GM20431 (cell line): ENCODE results near the gene OSCAR.

Source experiments
- in situ Hi-C: fragments of 300-500 bp; cut with MseI, MboI; formaldehyde crosslinking; loops from one replicate; pipeline ENCODE4 v1.15.0; 2020; ENCODE audit warnings: low sequenced_read_pairs; ENCODE audit not compliant: unreplicated experiment

OSCAR gene, protein sequence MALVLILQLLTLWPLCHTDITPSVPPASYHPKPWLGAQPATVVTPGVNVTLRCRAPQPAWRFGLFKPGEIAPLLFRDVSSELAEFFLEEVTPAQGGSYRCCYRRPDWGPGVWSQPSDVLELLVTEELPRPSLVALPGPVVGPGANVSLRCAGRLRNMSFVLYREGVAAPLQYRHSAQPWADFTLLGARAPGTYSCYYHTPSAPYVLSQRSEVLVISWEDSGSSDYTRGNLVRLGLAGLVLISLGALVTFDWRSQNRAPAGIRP

GRCh38 chr19:54100561-54100960 lies at the start of gene OSCAR:
TSS of gene OSCAR (minus strand) at chr19:54100803. CDS start at chr19:54100792, 11 bp downstream.
- in situ Hi-C loops, result no loop called here

DNA sequence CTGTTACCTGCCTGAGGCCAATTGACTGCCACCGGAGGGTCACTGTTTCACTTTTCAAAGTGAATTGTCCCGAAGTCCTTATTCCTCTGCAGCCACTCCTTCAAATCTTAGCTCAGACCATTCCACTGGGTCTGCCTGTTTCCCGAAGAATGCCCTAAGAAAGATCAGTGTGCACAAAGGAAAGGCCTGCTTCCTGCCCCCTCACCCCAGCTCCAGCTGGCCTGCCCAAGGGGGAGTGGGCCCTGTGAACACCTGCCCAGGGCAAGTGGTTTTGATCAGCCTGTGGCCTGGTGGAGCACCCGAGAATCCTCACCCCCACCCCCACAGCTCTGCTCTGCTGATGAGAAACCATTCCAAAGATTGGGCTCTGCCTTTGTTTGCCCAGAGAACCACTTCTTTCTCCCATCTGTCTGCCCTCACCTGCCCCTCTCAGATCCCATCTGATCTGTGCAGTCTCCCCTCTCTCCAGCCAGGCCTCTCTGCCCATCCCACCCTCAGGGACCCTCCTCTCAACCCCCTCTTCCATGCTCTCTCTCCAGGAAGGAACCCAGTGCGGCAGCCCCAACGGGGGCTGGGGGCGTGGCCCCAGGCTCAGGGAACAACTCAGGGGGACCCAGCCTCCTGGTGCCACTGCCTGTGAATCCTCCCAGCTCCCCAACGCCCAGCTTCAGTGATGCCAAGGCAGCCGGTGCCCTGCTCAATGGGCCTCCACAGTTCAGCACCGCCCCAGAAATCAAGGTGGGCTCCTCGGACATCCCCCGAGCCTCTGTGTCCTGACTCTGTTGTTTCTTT lies 48.6 kb upstream of the OSCAR start:
- in situ Hi-C loops, result no loop called here

- in situ Hi-C loops, result no loop called here
Measured at GRCh38 chr19:54148158-54148557, 47.6 kb upstream of the OSCAR start.

- in situ Hi-C loops, result no loop called here
Measured at GRCh38 chr19:54147676-54148075, 47.1 kb upstream of the OSCAR start.

DNA sequence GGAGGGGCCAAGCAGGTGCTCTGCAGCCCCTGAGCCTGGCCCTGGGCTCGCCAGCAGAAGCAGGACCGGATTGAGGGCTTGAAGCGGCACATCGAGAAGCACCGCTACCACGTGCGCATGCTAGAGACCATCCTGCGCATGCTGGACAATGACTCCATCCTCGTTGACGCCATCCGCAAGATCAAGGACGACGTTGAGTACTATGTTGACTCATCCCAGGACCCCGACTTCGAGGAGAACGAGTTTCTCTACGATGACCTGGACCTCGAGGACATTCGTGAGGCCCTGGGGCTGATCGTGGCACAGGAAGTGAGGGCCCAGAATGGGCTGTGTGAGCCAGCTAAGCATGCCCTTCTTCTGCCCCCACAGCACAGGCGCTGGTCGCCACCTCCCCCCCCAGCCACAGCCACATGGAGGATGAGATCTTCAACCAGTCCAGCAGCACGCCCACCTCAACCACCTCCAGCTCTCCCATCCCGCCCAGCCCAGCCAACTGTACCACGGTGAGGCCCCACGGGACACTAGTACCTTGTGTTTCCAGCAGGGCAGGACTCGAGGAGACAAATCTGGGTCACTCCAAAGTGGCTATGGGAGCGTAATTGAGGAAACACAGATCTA lies 45.0 kb upstream of the OSCAR start:
- in situ Hi-C loops, result no loop called here

GRCh38 chr19:54142166-54142780 lies 41.7 kb upstream of the OSCAR start:
- in situ Hi-C loops, result no loop called here

- in situ Hi-C loops, result no loop called here
Measured at GRCh38 chr19:54141356-54141755, 40.8 kb upstream of the OSCAR start.

GRCh38 chr19:54138489-54139256 lies 38.1 kb upstream of the OSCAR start:
- in situ Hi-C loops, result no loop called here

- in situ Hi-C loops, result no loop called here
Measured at GRCh38 chr19:54137699-54138488, 37.3 kb upstream of the OSCAR start, which contains the start of gene CNOT3. TSS of gene CNOT3 (plus strand) at chr19:54137762. CDS start at chr19:54142979, 5,217 bp downstream.

GRCh38 chr19:54136864-54137698 lies 36.5 kb upstream of the OSCAR start:
- in situ Hi-C loops, result no loop called here

DNA sequence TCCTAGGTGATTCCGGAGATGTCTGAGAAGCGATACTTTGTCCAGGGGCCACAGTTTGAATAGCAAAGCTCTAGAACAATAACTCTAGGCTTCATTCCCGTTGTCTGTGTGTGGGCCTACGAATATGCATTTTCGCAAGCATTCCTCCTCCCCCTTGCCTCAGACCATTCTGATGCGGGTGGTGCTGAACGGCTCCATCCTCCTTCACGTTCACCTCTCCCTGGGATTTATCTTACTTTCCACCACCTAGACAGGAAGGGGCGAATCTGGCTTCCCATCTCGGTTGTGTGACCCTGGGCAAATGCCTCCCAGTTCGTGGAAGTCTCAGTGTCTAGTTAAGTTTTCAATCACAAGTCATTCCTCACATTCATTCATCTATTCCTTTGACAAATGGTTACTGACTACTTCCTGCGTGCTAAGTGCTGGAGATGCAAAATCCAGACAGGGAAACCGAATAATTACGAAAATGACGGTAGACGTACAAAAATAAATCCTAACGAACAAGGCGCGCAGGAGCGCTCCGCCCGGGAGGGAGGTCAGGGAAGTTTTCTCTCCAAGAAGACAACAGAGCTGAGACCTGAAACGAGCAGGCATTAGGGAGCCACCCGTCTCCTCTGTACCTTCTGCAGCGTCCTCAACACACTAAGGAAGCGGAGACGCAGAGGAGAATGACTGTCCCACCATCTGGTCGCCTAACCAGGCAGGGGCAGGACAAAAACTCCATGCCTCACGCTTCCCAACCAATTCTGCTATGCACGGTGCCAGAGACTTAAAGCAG lies 35.7 kb upstream of the OSCAR start:
- in situ Hi-C loops, result no loop called here

DNA sequence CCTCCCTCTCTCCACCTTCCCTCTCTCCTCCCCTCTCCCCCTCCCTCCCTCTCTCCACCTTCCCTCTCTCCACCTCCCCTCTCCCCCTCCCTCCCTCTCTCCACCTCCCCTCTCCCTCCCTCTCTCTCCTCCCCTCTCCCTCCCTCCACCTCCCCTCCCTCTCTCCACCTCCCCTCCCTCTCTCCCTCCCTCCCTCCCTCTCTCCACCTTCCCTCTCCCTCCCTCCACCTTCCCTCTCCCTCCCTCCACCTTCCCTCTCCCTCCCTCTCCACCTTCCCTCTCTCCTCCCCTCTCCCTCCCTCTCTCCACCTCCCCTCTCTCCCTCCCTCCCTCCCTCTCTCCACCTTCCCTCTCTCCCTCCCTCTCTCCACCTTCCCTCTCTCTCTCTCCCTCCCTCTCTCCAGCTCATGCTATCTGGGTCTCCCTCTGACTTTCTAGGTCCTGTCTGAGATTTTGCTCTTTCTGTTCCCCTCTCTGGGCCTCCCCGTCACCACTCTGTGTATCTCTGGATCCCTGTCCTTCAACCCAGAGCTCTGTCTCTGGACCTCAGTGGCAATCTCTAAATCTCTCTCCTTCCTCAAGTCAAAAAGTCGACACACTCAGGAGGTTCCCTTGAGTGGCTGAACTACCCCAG lies 33.5 kb upstream of the OSCAR start:
- in situ Hi-C loops, result no loop called here

DNA sequence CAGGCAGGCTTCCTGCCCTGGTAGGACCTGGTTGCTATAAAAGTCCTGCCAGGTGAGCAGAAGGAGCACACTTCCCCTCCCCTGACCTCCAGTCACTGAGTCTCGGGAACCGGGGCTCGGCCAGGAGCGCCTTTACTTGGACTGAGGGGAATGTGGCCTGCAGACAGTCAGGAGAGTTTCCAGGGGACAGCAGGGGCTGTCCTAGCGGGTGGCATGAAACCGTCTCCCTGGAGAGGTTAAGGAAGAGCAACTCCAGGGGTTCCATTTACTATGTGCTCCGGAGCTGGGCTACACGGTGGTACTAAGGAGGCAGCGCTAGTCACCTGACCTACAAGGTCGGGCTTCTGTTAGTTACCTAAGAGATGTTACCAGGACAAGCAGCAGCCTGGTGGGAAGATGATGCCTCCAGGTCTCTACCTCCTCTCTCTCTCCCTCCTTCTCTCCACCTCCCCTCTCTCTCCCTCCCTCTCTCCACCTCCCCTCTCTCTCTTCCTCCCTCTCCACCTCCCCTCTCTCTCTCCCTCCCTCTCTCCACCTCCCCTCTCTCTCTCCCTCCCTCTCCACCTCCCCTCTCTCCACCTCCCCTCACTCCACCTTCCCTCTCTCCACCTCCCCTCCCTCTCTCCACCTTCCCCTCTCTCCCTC lies 32.8 kb upstream of the OSCAR start:
- in situ Hi-C loops, result no loop called here

DNA sequence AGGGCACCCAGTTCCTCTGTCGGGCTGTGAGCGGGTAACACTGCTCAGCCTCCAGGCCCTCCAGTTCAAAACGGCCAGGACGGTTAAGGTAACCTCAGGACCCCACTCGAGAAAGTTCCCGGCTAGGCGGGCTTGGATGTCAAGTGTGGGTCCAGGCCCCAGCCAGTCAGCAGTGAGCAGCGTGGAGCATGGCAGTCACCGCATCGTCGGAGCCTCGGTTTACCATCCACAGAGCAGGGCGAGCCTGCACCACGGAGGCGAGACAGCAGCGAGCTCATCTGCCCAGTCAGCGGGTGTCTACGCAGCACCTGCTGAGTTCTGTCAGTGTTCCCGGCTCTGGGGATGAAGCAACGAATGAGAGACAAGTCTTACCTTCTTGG lies 29.0 kb upstream of the OSCAR start:
- in situ Hi-C loops, result no loop called here

GRCh38 chr19:54128796-54129616 lies 28.4 kb upstream of the OSCAR start:
- in situ Hi-C loops, result no loop called here

DNA sequence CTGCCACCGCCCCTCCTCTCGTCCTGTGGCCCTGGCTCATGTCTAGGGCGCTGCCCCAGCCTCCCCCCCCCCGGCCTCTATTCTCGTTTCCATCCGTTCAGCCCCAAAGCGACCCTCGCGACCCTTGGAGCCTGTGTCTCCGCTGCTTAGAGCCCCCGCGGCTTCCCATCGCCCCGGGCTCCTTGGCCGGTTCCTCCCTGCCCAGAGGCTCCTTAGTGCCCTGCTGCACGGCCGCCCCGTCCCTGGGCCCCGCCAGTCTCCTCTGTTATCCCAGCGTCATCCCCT lies 27.8 kb upstream of the OSCAR start:
- in situ Hi-C loops, result no loop called here
